HUES48 (cell line): ENCODE results near the gene APOA5.
"Not testable (repeated sequence)": the region's sequence is repeated elsewhere in the genome, so short reads cannot be mapped to it uniquely, and the experiment has no call there.

Experiments used
- H3K27ac ChIP-seq: one replicate; pipeline ENCODE4 v1.7.0; 2013; ENCODE audit warnings: low read depth, low read length, inconsistent platforms
- H3K27me3 ChIP-seq: 2 replicates; pipeline ENCODE4 v1.6.1; 2013; ENCODE audit warnings: mild to moderate bottlenecking, low read length; ENCODE audit not compliant: control insufficient read depth, insufficient read depth
- H3K36me3 ChIP-seq: 2 replicates; pipeline ENCODE4 v1.6.1; 2013; ENCODE audit warnings: low read length; ENCODE audit not compliant: control insufficient read depth, insufficient read depth
- H3K4me1 ChIP-seq: 2 replicates; pipeline ENCODE4 v1.6.1; 2013; ENCODE audit warnings: mild to moderate bottlenecking, low read length; ENCODE audit not compliant: control insufficient read depth, insufficient read depth
- H3K4me3 ChIP-seq: 2 replicates; pipeline ENCODE4 v1.5.1; 2013; ENCODE audit warnings: mild to moderate bottlenecking, low read depth, low read length
- H3K9ac ChIP-seq: 2 replicates; pipeline ENCODE4 v1.6.1; 2013; ENCODE audit warnings: mild to moderate bottlenecking, low read depth, low read length, moderate library complexity
- H3K9me3 ChIP-seq: 2 replicates; pipeline ENCODE4 v1.6.1; 2013; ENCODE audit warnings: low read length; ENCODE audit not compliant: control insufficient read depth, insufficient read depth

Gene APOA5

GRCh38 chr11:116762132-116762531 lies 29.5 kb downstream of the APOA5 start:
- H3K27me3 ChIP-seq = no peaks in the 10 kb centered on the region
- no peak overlapping the region for H3K4me3 ChIP-seq
- H3K4me1 ChIP-seq = no peaks in the 10 kb centered on the region

GRCh38 chr11:116756044-116756443 lies 35.6 kb downstream of the APOA5 start:
- not testable (repeated sequence) for H3K4me1 ChIP-seq, H3K9ac ChIP-seq
- H3K36me3 ChIP-seq = peaks cover 93% of the 10 kb centered on the region

More at GRCh38 chr11:116762132-116762531, 29.5 kb downstream of the APOA5 start:
- peaks cover 91% of the 10 kb centered on the region for H3K36me3 ChIP-seq
- no peak overlapping the region for H3K27ac ChIP-seq
- no peak overlapping the region for H3K9ac ChIP-seq
- H3K9me3 ChIP-seq = no peaks in the 10 kb centered on the region

GRCh38 chr11:116750070-116750718 lies 41.5 kb downstream of the APOA5 start:
- peaks cover 93% of the 10 kb centered on the region for H3K36me3 ChIP-seq

More at GRCh38 chr11:116756044-116756443, 35.6 kb downstream of the APOA5 start:
- H3K27ac ChIP-seq, H3K9me3 ChIP-seq, H3K27me3 ChIP-seq, H3K4me3 ChIP-seq: not testable (repeated sequence)

GRCh38 chr11:116742104-116742503 lies 49.6 kb downstream of the APOA5 start:
- Histone ChIP-seq H3K4me3 (no peak overlapping the region), H3K27me3 (no peaks in the 10 kb centered on the region)

More at GRCh38 chr11:116750070-116750718, 41.5 kb downstream of the APOA5 start:
- Histone ChIP-seq H3K9me3 (no peaks in the 10 kb centered on the region), H3K27me3 (no peaks in the 10 kb centered on the region), H3K4me1 (no peaks in the 10 kb centered on the region), H3K9ac (no peak overlapping the region), H3K4me3 (no peak overlapping the region), H3K27ac (no peak overlapping the region)

GRCh38 chr11:116740741-116741140 lies 50.9 kb downstream of the APOA5 start:
- peaks cover 12% of the 10 kb centered on the region for H3K4me1 ChIP-seq
- no peak overlapping the region for H3K4me3 ChIP-seq
- H3K9ac ChIP-seq = no peak overlapping the region

More at GRCh38 chr11:116742104-116742503, 49.6 kb downstream of the APOA5 start:
- Histone ChIP-seq H3K9ac (no peak overlapping the region; the same call in 1 of the 2 replicates), H3K27ac (no peak overlapping the region), H3K36me3 (peaks cover 15% of the 10 kb centered on the region), H3K4me1 (peaks cover 12% of the 10 kb centered on the region), H3K9me3 (no peaks in the 10 kb centered on the region)

More at GRCh38 chr11:116740741-116741140, 50.9 kb downstream of the APOA5 start:
- Histone ChIP-seq H3K9me3 (no peaks in the 10 kb centered on the region), H3K36me3 (peaks cover 5% of the 10 kb centered on the region), H3K27me3 (no peaks in the 10 kb centered on the region), H3K27ac (no peak overlapping the region)
